OCI-LY3 (cell line): ENCODE measurements around the gene PPP4R3B.
"Not testable (repeated sequence)": the region's sequence is repeated elsewhere in the genome, so short reads cannot be mapped to it uniquely, and the experiment has no call there.

ENCODE experiments used
- H2AFZ ChIP-seq: fragments of 200-600, 300-600 bp; shearing (Covaris generic); 2 replicates; pipeline ENCODE4 v1.6.0; 2014; ENCODE audit warnings: antibody characterized with exemption, low read depth, low read length
- H3K27ac ChIP-seq: fragments of 200-600, 300-600 bp; sonication (generic); 2 replicates; pipeline ENCODE4 v1.5.1; 2014; ENCODE audit warnings: mild to moderate bottlenecking, low read length, moderate library complexity, mixed read lengths
- H3K27me3 ChIP-seq: fragments of 200-600, 300-600 bp; sonication (generic); 2 replicates; pipeline ENCODE4 v1.6.1; 2014; ENCODE audit warnings: low read depth, low read length, mixed read lengths
- H3K36me3 ChIP-seq: fragments of 200-600, 300-600 bp; sonication (generic); replicated peaks from 2 replicates; pipeline ENCODE3; 2014; ENCODE audit warnings: low read depth, low read length, mixed read lengths
- H3K4me1 ChIP-seq: fragments of 300-600, 200-600 bp; sonication (generic); 2 replicates; pipeline ENCODE4 v1.6.1; 2014; ENCODE audit warnings: low read length, mixed read lengths
- H3K4me2 ChIP-seq: fragments of 200-600, 300-600 bp; sonication (generic); 2 replicates; pipeline ENCODE4 v1.6.1; 2014; ENCODE audit warnings: low read length, mixed read lengths
- H3K4me3 ChIP-seq: fragments of 300-600, 200-600 bp; sonication (generic); 2 replicates; pipeline ENCODE4 v1.5.1; 2014; ENCODE audit warnings: antibody characterized with exemption, mild to moderate bottlenecking, low read length, moderate library complexity
- H3K79me2 ChIP-seq: fragments of 300-600, 200-600 bp; shearing (Covaris generic); 2 replicates; pipeline ENCODE4 v1.6.1; 2014; ENCODE audit warnings: mild to moderate bottlenecking, low read length, mixed read lengths
- H3K9ac ChIP-seq: fragments of 300-600, 200-600 bp; shearing (Covaris generic); 2 replicates; pipeline ENCODE4 v1.6.0; 2014; ENCODE audit warnings: mild to moderate bottlenecking, low read length, moderate library complexity
- H3K9me3 ChIP-seq: fragments of 200-600, 300-600 bp; shearing (Covaris generic); 2 replicates; pipeline ENCODE4 v1.6.1; 2014; ENCODE audit warnings: low read length, mixed read lengths; ENCODE audit not compliant: insufficient read depth
- H4K20me1 ChIP-seq: fragments of 200-600, 300-600 bp; sonication (generic); 2 replicates; pipeline ENCODE4 v1.6.1; 2016; ENCODE audit warnings: low read length, mixed read lengths; ENCODE audit not compliant: insufficient read depth
- CTCF ChIP-seq: fragments of 200-600, 300-600 bp; sonication (generic); IDR thresholded peaks from 2 replicates; pipeline ENCODE4 v1.5.1; 2014; ENCODE audit warnings: antibody characterized with exemption, low read length, low read depth
- EZH2phosphoT487 ChIP-seq: fragments of 200-600 bp; shearing (Covaris generic); IDR thresholded peaks from 2 replicates; pipeline ENCODE4 v1.6.1; 2018; ENCODE audit warnings: antibody characterized with exemption, mixed run types, low read depth

PPP4R3B gene

GRCh38 chr2:55550368-55551102, 66.9 kb downstream of the PPP4R3B start:
- H3K4me1 ChIP-seq: no peaks in the 10 kb centered on the region
- TF ChIP-seq EZH2phosphoT487: no peak
- TF ChIP-seq CTCF: no peak
- H3K9ac ChIP-seq: no peak overlapping the region
- peaks cover 3% of the 10 kb centered on the region; the same call in 1 of the 2 replicates for H3K79me2 ChIP-seq
- H3K9me3 ChIP-seq: no peaks in the 10 kb centered on the region
- no peak overlapping the region for H3K4me3 ChIP-seq
- H3K27ac ChIP-seq: no peak overlapping the region
- no peak overlapping the region for H2AFZ ChIP-seq
- H4K20me1 ChIP-seq: 0 out of 2 replicates have a peak, but pooled peaks cover 3% of the 10 kb centered on the region
- no peak overlapping the region for H3K4me2 ChIP-seq
- H3K36me3 ChIP-seq: peaks cover 26% of the 10 kb centered on the region
- no peaks in the 10 kb centered on the region for H3K27me3 ChIP-seq

GRCh38 chr2:55547679-55548078, 69.7 kb downstream of the PPP4R3B start:
- not testable (repeated sequence) for H4K20me1 ChIP-seq, H3K9ac ChIP-seq, H3K79me2 ChIP-seq, H2AFZ ChIP-seq, H3K27me3 ChIP-seq, H3K4me1 ChIP-seq, H3K4me3 ChIP-seq, H3K4me2 ChIP-seq, H3K9me3 ChIP-seq, H3K27ac ChIP-seq
- peaks cover 34% of the 10 kb centered on the region for H3K36me3 ChIP-seq

GRCh38 chr2:55547001-55547400, 70.4 kb downstream of the PPP4R3B start:
- Histone ChIP-seq H3K4me3 (no peak overlapping the region), H3K27ac (no peak overlapping the region), H3K4me2 (no peak overlapping the region), H3K79me2 (no peaks in the 10 kb centered on the region), H3K36me3 (peaks cover 41% of the 10 kb centered on the region), H3K9ac (no peak overlapping the region), H4K20me1 (no peaks in the 10 kb centered on the region), H2AFZ (no peak overlapping the region), H3K4me1 (no peaks in the 10 kb centered on the region), H3K9me3 (no peaks in the 10 kb centered on the region), H3K27me3 (no peaks in the 10 kb centered on the region)
- TF ChIP-seq CTCF: no peak
- TF ChIP-seq EZH2phosphoT487: no peak

- H3K27ac ChIP-seq: no peak overlapping the region
- H3K79me2 ChIP-seq: no peaks in the 10 kb centered on the region
- H3K4me1 ChIP-seq: no peaks in the 10 kb centered on the region
- H3K27me3 ChIP-seq: no peaks in the 10 kb centered on the region
- no peak overlapping the region for H3K9ac ChIP-seq
- no peak overlapping the region for H3K4me3 ChIP-seq
- peaks cover 5% of the 10 kb centered on the region for H3K36me3 ChIP-seq
- TF ChIP-seq CTCF: no peak
- no peak for TF ChIP-seq EZH2phosphoT487
- no peak overlapping the region for H2AFZ ChIP-seq
- H3K4me2 ChIP-seq: no peak overlapping the region
- H3K9me3 ChIP-seq: no peaks in the 10 kb centered on the region
- no peaks in the 10 kb centered on the region for H4K20me1 ChIP-seq
Observed at GRCh38 chr2:55530539-55531081, 86.8 kb downstream of the PPP4R3B start.
